ENCODE results near the gene VPS37B. TPM values are rescaled to one million over a fixed set of nuclear protein-coding genes. Genes with fewer than 3 reads are reported as not detected.
"Not testable (repeated sequence)": the region's sequence is repeated elsewhere in the genome, so short reads cannot be mapped to it uniquely, and the experiment has no call there.

Gene VPS37B
- total and polyA plus RNA-seq, 2 donors, result 8.9 to 28.2 TPM

DNA sequence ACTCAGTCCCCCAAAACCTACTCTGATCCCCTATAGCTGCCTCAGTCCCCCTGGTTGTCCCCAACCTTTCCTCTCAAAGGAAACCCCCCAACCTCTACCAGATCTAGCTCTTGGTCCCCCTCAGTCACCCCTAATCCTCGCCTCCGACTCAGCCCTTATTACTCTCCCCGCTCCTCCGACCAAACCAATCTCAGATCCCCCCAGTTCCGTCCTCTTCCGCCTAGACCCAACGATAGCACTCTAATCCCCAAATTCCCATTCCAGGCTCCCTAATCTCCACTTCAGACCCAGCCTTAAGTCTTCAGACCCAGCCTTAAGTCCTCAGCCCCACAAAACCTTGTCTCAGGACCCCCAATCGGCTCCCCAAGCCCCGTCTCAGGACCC is 612 bp downstream of the VPS37B start:
- Histone ChIP-seq H3K4me3 (ENCODE audit: low read length in 2 of 2) (peak overlapping the region; percentile 79 to 99), H3K9me3 (ENCODE audit: control insufficient read depth in 2 of 2, insufficient read depth in 1 of 2, low read length in 1 of 2) (peaks cover 1 to 2% of the 10 kb centered on the region in 2 donors), H3K4me1 (ENCODE audit: control insufficient read depth in 2 of 2, insufficient read depth in 2 of 2, low read length in 2 of 2) (peaks cover 27 to 83% of the 10 kb centered on the region in 2 donors), H3K27me3 (ENCODE audit: control insufficient read depth in 2 of 2, insufficient read depth in 1 of 2, low read length in 1 of 2) (no peaks in the 10 kb centered on the region), H3K27ac (ENCODE audit: low read depth in 1 of 2, low read length in 1 of 2) (peak overlapping the region; percentile 69 to 93), H3K36me3 (ENCODE audit: control insufficient read depth in 2 of 2, insufficient read depth in 2 of 2, low read length in 1 of 2) (peaks cover 0 to 4% of the 10 kb centered on the region in 2 donors)
- 2% methylated on average over 9 of the region's 9 CpGs for WGBS
- DNase-seq (ENCODE audit: low read depth in 6 of 9, low spot score in 9 of 9), result peak in 1 of 9 donors; percentile 45

DNA sequence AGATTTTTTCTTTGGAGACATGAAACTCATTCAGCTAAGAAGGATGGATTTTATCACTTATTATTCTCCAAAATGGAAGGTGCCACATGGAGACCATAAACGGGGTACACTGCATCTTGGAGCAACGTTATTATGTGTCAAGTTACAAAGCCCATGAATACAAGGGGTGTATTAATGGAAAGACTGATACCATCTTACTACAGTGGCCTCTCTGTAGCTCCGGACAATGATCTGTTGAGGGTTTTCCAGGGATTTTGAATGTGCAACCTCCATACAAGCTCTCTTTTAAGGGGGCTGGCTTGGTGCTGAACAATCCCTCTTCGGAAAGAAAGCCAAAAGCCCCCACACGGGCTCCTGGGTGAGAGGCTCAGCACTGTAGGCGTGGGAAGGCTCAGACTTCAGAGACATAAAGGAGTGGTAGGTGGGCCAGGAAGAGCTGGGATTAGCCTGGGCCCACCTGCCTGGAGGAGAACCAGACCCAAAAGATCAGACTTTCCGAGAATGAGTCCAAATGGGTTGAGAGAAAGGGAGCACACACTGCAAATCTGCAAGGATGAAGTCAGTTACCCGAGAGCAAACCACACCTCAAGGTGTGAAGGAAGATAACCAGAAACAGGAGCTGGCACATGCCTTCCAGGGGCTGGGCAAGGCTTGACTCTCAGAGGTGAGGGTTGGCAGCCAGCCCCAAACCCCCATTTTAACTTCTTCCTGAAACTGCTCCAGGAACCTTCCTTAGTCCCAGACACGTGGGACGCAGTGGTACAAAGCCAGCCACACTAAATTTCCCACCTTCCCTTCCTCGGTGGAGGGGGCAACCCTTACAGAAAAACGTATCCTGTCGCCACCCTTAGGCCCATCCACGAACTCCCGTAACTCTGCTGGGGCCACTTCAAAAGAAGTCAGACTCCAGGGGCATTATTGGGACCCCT is 1.5 kb downstream of the VPS37B start:
- Histone ChIP-seq H3K27me3 (ENCODE audit: control insufficient read depth in 2 of 2, insufficient read depth in 1 of 2, low read length in 1 of 2) (no peaks in the 10 kb centered on the region), H3K4me3 (ENCODE audit: low read length in 2 of 2) (peak overlapping the region; percentile 79 to 99), H3K9me3 (ENCODE audit: control insufficient read depth in 2 of 2, insufficient read depth in 1 of 2, low read length in 1 of 2) (peaks cover 1 to 2% of the 10 kb centered on the region in 2 donors), H3K36me3 (ENCODE audit: control insufficient read depth in 2 of 2, insufficient read depth in 2 of 2, low read length in 1 of 2) (peaks cover 0 to 4% of the 10 kb centered on the region in 2 donors), H3K4me1 (ENCODE audit: control insufficient read depth in 2 of 2, insufficient read depth in 2 of 2, low read length in 2 of 2) (peaks cover 33 to 84% of the 10 kb centered on the region in 2 donors), H3K27ac (ENCODE audit: low read depth in 1 of 2, low read length in 1 of 2) (peak overlapping the region; percentile 69 to 93)
- WGBS, result 33% methylated on average over 15 of the region's 15 CpGs
- peak in 1 of 9 donors; percentile 52 for DNase-seq (ENCODE audit: low read depth in 6 of 9, low spot score in 9 of 9)

DNA sequence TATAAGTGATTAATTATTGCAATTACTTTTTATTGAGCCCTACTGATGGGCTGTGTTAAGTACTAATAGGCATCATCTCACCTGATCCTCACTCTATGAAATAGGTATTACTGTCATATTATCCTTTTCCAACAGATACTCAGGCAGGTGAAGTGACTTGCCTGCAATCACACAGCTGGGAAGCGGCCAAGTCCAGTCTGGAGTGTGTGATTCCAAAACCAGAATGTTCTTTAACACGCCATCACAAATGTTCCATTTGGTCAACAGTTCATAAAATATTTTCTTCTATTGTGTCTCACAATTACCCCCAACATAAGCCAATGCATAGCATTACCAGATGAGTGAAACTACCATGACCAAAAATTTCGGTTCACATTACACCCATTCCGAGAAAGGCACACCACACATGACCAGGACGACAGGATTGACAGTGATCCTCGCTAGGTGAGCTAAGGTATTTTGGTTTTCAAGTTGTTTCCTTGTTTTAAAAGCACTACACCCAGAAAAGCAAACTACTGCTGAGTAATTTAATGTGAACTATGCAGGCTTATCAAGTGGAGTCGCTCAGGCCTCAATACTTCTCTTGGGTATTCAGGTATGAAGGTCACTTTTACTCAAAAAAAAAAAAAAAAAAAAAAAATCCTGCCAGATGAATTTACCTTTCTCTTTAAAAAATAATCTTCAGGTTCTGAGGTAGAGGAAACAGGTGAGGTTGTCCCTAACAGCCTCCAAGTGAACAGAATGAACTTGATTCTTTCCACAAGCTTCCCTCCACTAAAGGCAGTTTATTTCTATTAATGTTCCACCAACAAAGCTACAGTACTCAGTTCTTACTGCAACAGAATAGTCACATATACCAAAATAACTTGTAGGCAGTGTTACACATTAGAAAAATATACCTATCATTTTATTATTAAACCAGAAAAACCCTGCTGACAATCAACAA is 2.4 kb downstream of the VPS37B start:
- peak overlapping the region in 1 of 2 donors; percentile 38 for H3K27ac ChIP-seq (ENCODE audit: low read depth in 1 of 2, low read length in 1 of 2)
- H3K4me3 ChIP-seq (ENCODE audit: low read length in 2 of 2), result no peak overlapping the region
- H3K36me3 ChIP-seq (ENCODE audit: control insufficient read depth in 2 of 2, insufficient read depth in 2 of 2, low read length in 1 of 2), result peaks cover 0 to 4% of the 10 kb centered on the region in 2 donors
- 92% methylated on average over 7 of the region's 7 CpGs for WGBS
- peaks cover 1 to 2% of the 10 kb centered on the region in 2 donors for H3K9me3 ChIP-seq (ENCODE audit: control insufficient read depth in 2 of 2, insufficient read depth in 1 of 2, low read length in 1 of 2)
- DNase-seq (ENCODE audit: low read depth in 6 of 9, low spot score in 9 of 9), result no peak
- no peaks in the 10 kb centered on the region for H3K27me3 ChIP-seq (ENCODE audit: control insufficient read depth in 2 of 2, insufficient read depth in 1 of 2, low read length in 1 of 2)
- H3K4me1 ChIP-seq (ENCODE audit: control insufficient read depth in 2 of 2, insufficient read depth in 2 of 2, low read length in 2 of 2), result peaks cover 34 to 85% of the 10 kb centered on the region in 2 donors

DNA sequence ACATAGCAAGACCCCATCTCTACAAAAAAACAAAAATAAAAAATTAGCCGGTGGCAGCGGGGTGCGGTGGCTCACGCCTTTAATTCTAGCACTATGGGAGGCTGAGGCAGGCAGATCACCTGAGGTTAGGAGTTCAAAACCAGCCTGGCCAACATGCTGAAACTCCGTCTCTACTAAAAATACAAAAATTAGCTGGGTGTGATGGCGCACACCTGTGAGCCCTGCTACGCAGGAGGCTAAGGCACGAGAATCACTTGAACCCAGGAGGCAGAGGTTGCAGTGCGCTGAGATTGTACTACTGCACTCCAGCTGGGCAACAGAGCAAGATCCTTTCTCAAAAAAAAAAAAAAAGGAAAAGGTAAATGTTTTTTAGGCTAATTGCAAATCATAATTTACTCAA is 3.2 kb downstream of the VPS37B start:
- Histone ChIP-seq H3K27ac (ENCODE audit: low read depth in 1 of 2, low read length in 1 of 2) (peak overlapping the region in 1 of 2 donors; percentile 27), H3K4me1 (ENCODE audit: control insufficient read depth in 2 of 2, insufficient read depth in 2 of 2, low read length in 2 of 2) (peaks cover 36 to 83% of the 10 kb centered on the region in 2 donors)
- not testable (repeated sequence) for H3K4me3 ChIP-seq (ENCODE audit: low read length in 2 of 2); H3K27me3 ChIP-seq (ENCODE audit: control insufficient read depth in 2 of 2, insufficient read depth in 1 of 2, low read length in 1 of 2); H3K36me3 ChIP-seq (ENCODE audit: control insufficient read depth in 2 of 2, insufficient read depth in 2 of 2, low read length in 1 of 2); H3K9me3 ChIP-seq (ENCODE audit: control insufficient read depth in 2 of 2, insufficient read depth in 1 of 2, low read length in 1 of 2); DNase-seq (ENCODE audit: low read depth in 6 of 9, low spot score in 9 of 9)
- 97% methylated on average over 9 of the region's 9 CpGs for WGBS

DNA sequence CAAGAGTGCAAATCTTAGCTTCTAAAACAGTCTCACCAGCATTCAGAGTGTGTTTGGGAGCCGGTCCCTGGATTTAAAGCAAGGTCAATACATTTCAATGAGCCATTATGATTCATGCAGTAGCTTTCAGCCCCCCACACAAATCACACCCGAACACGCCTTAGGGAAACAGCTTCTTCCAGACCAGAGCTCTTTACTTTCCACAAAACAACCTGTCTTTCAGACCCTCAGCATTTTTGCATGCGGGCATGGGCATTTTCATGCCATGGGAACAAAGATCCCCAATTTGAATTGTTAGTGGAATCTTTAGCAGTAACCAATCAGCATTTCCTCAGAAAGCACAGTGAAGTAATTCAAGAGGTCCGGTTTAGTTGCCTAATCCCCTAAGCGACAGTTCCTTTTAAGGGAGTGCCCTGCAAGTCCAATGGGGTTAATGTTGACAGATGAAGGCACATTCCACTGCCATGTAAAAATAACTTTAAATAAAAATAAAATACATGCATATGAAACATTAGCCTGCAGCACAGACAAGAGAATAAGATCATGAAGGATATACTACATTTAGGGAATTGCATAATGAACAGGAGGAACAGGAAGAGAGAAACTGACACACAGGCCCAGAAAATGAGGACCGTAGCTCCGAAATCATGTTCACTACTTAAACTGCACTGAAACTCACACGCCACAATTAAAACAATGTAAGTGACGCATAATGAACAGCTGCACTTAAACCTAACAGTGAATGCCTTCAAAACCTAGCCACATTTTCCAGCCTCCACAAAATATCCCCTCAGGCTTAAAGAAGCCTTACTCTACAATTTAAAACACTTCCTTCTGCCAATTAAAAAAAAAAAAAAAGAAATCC is 4.0 kb downstream of the VPS37B start:
- no peaks in the 10 kb centered on the region for H3K27me3 ChIP-seq (ENCODE audit: control insufficient read depth in 2 of 2, insufficient read depth in 1 of 2, low read length in 1 of 2)
- 77% methylated on average over 10 of the region's 10 CpGs for WGBS
- H3K9me3 ChIP-seq (ENCODE audit: control insufficient read depth in 2 of 2, insufficient read depth in 1 of 2, low read length in 1 of 2), result peaks cover 1 to 2% of the 10 kb centered on the region in 2 donors
- H3K27ac ChIP-seq (ENCODE audit: low read depth in 1 of 2, low read length in 1 of 2), result peak overlapping the region in 1 of 2 donors; percentile 3
- H3K36me3 ChIP-seq (ENCODE audit: control insufficient read depth in 2 of 2, insufficient read depth in 2 of 2, low read length in 1 of 2), result peaks cover 0 to 4% of the 10 kb centered on the region in 2 donors
- no peak for DNase-seq (ENCODE audit: low read depth in 6 of 9, low spot score in 9 of 9)
- H3K4me3 ChIP-seq (ENCODE audit: low read length in 2 of 2), result no peak overlapping the region
- peaks cover 44 to 89% of the 10 kb centered on the region in 2 donors for H3K4me1 ChIP-seq (ENCODE audit: control insufficient read depth in 2 of 2, insufficient read depth in 2 of 2, low read length in 2 of 2)

DNA sequence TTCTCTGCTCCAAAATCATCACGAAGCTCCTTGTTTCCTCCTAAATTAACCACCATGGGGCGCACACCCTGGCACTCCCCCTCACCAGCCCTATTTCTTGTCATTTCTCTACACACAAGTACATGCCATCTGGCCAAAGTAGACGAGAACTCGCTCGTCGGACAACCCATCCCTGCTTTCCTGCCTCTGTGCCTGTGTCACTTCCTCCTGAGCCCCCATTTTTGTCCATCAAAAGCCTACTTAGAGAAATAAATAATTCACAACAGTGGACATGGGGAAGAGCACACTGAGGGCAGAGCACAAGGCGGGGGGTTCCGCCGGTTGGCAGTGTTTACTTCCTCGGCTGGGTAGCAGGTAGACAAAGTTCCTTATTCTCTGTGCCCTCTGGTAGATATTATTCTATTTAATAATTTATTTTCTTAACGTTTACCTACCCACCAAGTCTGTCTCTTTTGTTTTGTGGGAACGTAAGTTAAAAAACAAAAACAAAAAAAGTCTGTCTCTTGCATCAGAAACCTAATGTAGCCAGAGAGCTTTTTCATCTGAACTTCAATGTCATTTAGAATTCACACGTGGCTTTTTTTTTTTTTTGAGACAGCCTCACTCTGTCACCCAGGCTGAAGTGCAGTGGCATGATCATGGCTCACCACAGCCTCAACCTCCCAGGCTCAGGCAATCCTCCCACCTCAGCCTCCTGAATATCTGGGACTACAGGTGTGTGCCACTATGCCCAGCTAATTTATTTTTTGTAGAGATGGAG is 6.0 kb downstream of the VPS37B start:
- Histone ChIP-seq H3K4me3 (ENCODE audit: low read length in 2 of 2) (peak overlapping the region in 1 of 2 donors; percentile 8), H3K9me3 (ENCODE audit: control insufficient read depth in 2 of 2, insufficient read depth in 1 of 2, low read length in 1 of 2) (no peaks in the 10 kb centered on the region), H3K27me3 (ENCODE audit: control insufficient read depth in 2 of 2, insufficient read depth in 1 of 2, low read length in 1 of 2) (no peaks in the 10 kb centered on the region), H3K36me3 (ENCODE audit: control insufficient read depth in 2 of 2, insufficient read depth in 2 of 2, low read length in 1 of 2) (peaks cover 0 to 4% of the 10 kb centered on the region in 2 donors), H3K27ac (ENCODE audit: low read depth in 1 of 2, low read length in 1 of 2) (peak overlapping the region; percentile 25 to 75), H3K4me1 (ENCODE audit: control insufficient read depth in 2 of 2, insufficient read depth in 2 of 2, low read length in 2 of 2) (peaks cover 50 to 85% of the 10 kb centered on the region in 2 donors)
- DNase-seq (ENCODE audit: low read depth in 6 of 9, low spot score in 9 of 9), result peak in 1 of 9 donors; percentile 53
- 15% methylated on average over 13 of the region's 13 CpGs for WGBS

DNA sequence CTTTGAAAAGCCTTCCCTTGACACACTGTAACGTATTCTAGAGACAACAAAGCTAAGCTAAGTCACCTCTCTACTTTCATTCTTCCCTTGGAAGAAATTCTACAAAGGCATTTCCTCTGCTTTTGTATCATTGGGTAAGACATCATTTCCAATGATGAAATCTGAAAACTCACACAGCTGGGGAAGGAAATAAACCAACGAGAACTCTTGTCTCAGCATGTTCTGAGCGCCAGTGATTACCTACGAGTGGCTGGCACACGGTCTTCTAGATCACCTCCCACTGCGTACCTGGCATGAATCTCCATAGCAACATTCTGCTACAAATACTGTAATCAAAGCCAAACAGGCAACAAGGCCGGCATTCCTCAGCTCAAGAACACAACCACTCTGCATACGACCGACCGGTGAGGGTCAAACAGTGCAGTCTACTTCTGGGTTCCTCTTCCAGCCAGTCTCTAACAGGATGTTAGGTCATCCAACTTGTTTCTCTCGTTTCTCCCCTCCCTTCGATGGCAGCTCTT is 7.6 kb downstream of the VPS37B start:
- H3K27me3 ChIP-seq (ENCODE audit: control insufficient read depth in 2 of 2, insufficient read depth in 1 of 2, low read length in 1 of 2), result no peaks in the 10 kb centered on the region
- H3K4me1 ChIP-seq (ENCODE audit: control insufficient read depth in 2 of 2, insufficient read depth in 2 of 2, low read length in 2 of 2), result peaks cover 43 to 81% of the 10 kb centered on the region in 2 donors
- WGBS, result 1% methylated on average over 12 of the region's 12 CpGs

More for the DNA sequence above, 7.6 kb downstream of the VPS37B start:
- Histone ChIP-seq H3K4me3 (ENCODE audit: low read length in 2 of 2) (peak overlapping the region; percentile 19 to 39), H3K27ac (ENCODE audit: low read depth in 1 of 2, low read length in 1 of 2) (peak overlapping the region; percentile 89 to 90), H3K9me3 (ENCODE audit: control insufficient read depth in 2 of 2, insufficient read depth in 1 of 2, low read length in 1 of 2) (no peaks in the 10 kb centered on the region), H3K36me3 (ENCODE audit: control insufficient read depth in 2 of 2, insufficient read depth in 2 of 2, low read length in 1 of 2) (peaks cover 0 to 3% of the 10 kb centered on the region in 2 donors)
- peak in 1 of 9 donors; percentile 82 for DNase-seq (ENCODE audit: low read depth in 6 of 9, low spot score in 9 of 9)

All from thymus (tissue), 11 donors.